DOHH2 (cell line): ENCODE measurements around the gene RPL32.

ENCODE experiments used
- CTCF ChIP-seq: fragments of 200-600 bp; sonication (generic); IDR thresholded peaks from one replicate; pipeline ENCODE4 v1.5.1; 2014; ENCODE audit warnings: antibody characterized with exemption, mild to moderate bottlenecking, low read depth, low read length; ENCODE audit not compliant: poor library complexity, severe bottlenecking
- EZH2phosphoT487 ChIP-seq: fragments of 200-600 bp; sonication (generic); IDR thresholded peaks from 2 replicates; pipeline ENCODE4 v1.6.1; 2017; ENCODE audit warnings: borderline replicate concordance, mild to moderate bottlenecking, antibody characterized with exemption, low read length, moderate library complexity, mixed read lengths

- TF ChIP-seq CTCF (no peak), EZH2phosphoT487 (no peak)
Observed at GRCh38 chr3:12785096-12785495, 56.3 kb downstream of the RPL32 start.
